Cardiac muscle cell (in vitro differentiated cells and primary cell): ENCODE measurements around the gene FGF4. TPM values are rescaled to one million over a fixed set of nuclear protein-coding genes. Genes with fewer than 3 reads are reported as not detected.

Experiments used
- DNase-seq, 2 donors: peaks; one replicate each; pipeline versions ENCODE4 v3.0.0 to v3.0.0-alpha.2; 2010 to 2017; ENCODE audit warnings: low read depth in 1 of 2, low spot score in 1 of 2
- H3K27ac ChIP-seq: fragments of 200-600 bp; sonication (generic); 2 replicates; pipeline ENCODE4 v1.5.1; 2016
- H3K27me3 ChIP-seq: fragments of 200-600 bp; sonication (generic); 2 replicates; pipeline ENCODE4 v1.6.0; 2016; ENCODE audit warnings: control low read depth
- H3K36me3 ChIP-seq: fragments of 200-600 bp; sonication (generic); 2 replicates; pipeline ENCODE4 v1.5.1; 2016; ENCODE audit warnings: control low read depth
- H3K4me1 ChIP-seq: fragments of 200-600 bp; sonication (generic); 2 replicates; pipeline ENCODE4 v1.8.1; 2017; ENCODE audit warnings: low read depth, mild to moderate bottlenecking, mixed run types
- H3K4me3 ChIP-seq: fragments of 200-600 bp; sonication (generic); 2 replicates; pipeline ENCODE4 v1.5.1; 2016; ENCODE audit warnings: mild to moderate bottlenecking
- H3K9me3 ChIP-seq: fragments of 200-600 bp; sonication (generic); 2 replicates; pipeline ENCODE4 v1.5.1; 2017; ENCODE audit warnings: low read depth, mild to moderate bottlenecking, control low read depth
- polyA plus RNA-seq: library from polyadenylated mRNA; unstranded; fragments of >200 nt; fragmentation: Nextera tagmentation; extraction: Ambion mirVana; gene quantifications from 2 replicates; pipeline ENCODE4 v1.2.1, GENCODE V29; 2016
- total RNA-seq: library from RNA; depleted of rRNA; stranded (reverse); fragments of >200 nt; gene quantifications from 2 replicates; pipeline ENCODE4 v1.2.3, GENCODE V29; 2016
- TF ChIP-seq, protein P1 (sequence below): IDR thresholded peaks from 2 replicates; pipeline ENCODE4 v1.5.1; 2012; ENCODE audit warnings: low read depth, mild to moderate bottlenecking, low read length

The FGF4 gene
- total and polyA plus RNA-seq, 2 experiments from 2014 or later: not detected

DNA sequence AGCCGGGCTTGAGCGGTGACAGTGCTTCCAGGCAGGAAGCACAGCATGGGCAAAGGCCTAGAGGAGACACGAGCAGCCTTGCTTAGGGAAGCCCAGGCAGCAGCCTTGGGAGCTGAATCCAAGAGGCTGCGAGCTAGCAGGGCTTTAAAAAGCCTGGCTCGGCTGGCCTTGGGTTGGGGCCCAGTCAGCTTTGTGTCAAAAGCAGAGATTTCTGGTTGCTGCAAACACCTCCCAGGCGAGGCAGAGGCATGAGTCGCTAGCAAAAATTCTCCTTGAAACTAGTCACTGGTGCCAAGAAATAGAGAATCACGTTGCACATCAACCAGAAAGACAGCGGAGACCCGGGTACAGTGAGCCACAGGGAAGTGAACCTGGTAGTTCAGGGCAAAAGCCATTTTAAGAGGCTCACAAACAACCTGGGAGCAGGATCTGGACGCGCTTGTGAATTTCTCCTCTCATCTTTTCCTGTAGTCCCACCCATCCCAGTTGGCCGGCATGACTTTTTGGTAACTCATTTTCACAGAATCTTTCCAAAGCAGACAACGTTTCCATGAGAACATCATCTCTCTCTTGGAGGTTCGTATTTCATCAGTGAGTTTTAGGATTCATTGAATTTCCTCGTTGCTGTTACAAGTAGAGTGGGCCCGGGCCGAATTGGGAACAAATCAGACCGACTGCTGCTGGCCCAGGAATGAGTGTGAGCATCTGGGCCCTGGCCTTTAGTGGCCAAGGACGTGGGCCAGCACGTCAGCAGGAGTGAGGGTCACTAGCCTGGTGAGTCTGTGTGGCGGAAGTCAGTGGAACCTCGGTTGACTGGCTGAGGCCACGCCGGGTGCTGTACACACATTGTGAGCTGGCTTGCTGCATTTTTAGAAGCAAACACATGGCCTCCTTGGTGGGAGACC is 16.4 kb upstream of the FGF4 start:
- Histone ChIP-seq H3K4me1 (no peaks in the 10 kb centered on the region), H3K36me3 (no peaks in the 10 kb centered on the region), H3K4me3 (no peak overlapping the region), H3K9me3 (no peaks in the 10 kb centered on the region), H3K27me3 (no peaks in the 10 kb centered on the region), H3K27ac (no peak overlapping the region)
- DNase-seq: peak in 1 of 2 donors; percentile 37
- TF ChIP-seq, protein P1, sequence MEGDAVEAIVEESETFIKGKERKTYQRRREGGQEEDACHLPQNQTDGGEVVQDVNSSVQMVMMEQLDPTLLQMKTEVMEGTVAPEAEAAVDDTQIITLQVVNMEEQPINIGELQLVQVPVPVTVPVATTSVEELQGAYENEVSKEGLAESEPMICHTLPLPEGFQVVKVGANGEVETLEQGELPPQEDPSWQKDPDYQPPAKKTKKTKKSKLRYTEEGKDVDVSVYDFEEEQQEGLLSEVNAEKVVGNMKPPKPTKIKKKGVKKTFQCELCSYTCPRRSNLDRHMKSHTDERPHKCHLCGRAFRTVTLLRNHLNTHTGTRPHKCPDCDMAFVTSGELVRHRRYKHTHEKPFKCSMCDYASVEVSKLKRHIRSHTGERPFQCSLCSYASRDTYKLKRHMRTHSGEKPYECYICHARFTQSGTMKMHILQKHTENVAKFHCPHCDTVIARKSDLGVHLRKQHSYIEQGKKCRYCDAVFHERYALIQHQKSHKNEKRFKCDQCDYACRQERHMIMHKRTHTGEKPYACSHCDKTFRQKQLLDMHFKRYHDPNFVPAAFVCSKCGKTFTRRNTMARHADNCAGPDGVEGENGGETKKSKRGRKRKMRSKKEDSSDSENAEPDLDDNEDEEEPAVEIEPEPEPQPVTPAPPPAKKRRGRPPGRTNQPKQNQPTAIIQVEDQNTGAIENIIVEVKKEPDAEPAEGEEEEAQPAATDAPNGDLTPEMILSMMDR: no peak

DNA sequence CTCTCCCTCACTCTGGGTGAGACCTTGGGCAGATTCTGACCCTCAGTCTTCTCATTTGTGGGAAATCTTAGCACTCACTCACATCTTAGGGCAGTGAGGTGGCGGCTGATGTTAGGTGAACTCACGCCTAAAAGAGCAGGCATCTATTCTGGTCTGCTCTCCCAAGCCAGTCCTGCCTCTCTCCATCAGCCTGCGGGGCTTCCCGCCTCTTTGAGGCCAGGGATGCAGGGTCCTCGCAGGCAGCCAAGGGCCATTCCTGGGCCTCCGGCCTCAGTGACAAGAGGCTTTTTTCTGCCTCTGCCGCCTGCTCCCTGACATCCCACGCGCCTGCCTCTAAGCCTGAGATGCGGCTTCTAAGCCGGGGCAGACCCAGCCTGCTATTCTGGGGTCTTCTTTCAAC is 13.8 kb upstream of the FGF4 start:
- no peak overlapping the region for H3K27ac ChIP-seq
- no peaks in the 10 kb centered on the region for H3K9me3 ChIP-seq
- H3K4me3 ChIP-seq: no peak overlapping the region
- TF ChIP-seq, protein P1: no peak
- no peaks in the 10 kb centered on the region for H3K36me3 ChIP-seq
- no peaks in the 10 kb centered on the region for H3K27me3 ChIP-seq
- DNase-seq: no peak
- no peaks in the 10 kb centered on the region for H3K4me1 ChIP-seq

DNA sequence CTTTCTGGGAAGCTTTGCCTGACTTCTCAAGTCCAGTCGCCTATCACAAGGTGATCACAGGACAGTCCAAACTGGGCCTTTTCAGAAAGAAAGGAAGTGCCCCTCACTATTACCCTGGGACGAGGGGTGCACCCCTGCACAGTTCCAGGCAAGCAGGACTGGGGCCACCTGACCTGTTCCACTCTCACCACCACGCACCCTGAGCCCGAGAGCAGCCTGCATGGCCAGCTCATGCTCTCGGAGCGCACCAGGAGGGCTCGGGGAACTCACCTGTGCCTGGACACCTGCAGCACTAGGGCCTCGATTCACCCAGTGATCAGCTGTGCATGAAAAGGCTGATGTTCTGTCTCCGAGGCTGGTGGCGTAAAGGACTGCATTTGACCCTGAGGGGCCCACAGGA is 12.8 kb upstream of the FGF4 start:
- Histone ChIP-seq H3K27ac (no peak overlapping the region), H3K36me3 (no peaks in the 10 kb centered on the region), H3K4me1 (no peaks in the 10 kb centered on the region), H3K27me3 (no peaks in the 10 kb centered on the region), H3K9me3 (no peaks in the 10 kb centered on the region), H3K4me3 (no peak overlapping the region)
- TF ChIP-seq, protein P1: no peak
- no peak for DNase-seq

DNA sequence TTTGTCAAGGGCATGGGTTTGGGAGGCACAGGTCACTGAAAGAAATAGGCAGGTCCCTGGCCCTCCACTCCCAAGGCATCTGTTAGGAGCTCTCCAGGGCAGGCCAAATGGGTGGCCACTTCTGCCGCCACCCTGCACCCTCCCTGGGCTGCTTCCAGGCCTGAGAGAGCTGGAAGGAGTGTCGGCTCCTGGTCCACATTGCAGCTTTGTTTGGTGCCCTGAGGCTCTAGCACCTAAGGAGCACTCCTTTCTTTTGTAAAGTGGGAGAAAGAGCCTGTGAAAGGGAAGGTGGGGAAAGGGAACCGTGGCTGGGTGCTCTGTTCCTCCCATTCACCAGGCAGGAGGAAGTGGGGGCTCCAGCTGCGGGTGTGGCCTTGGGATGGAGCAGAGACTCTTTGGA is 12.3 kb upstream of the FGF4 start:
- Histone ChIP-seq H3K36me3 (no peaks in the 10 kb centered on the region), H3K9me3 (no peaks in the 10 kb centered on the region), H3K27me3 (no peaks in the 10 kb centered on the region), H3K4me1 (no peaks in the 10 kb centered on the region), H3K4me3 (no peak overlapping the region), H3K27ac (no peak overlapping the region)
- TF ChIP-seq, protein P1: no peak
- no peak for DNase-seq

DNA sequence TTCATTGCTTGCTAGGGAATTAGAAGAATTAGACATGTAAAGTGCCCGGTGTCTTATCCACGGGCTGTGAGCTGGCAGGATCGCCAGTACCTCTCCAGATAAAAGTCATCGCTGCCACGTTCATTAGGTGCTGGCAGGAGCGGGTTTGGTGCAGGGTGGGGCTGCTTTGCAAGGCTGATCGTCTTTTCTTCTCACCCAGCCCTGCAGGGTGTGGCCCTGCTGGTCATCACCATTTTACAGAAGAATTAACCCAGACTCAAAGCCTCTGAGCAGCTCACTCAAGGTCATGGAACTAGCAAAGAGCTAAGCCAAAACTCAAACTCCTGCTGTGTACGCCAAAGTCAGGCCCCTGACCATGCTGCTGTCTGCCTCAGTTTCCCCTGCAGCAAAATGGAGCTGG is 6.1 kb upstream of the FGF4 start:
- H3K4me3 ChIP-seq: no peak overlapping the region
- no peaks in the 10 kb centered on the region for H3K4me1 ChIP-seq
- H3K27me3 ChIP-seq: peaks cover 25% of the 10 kb centered on the region
- TF ChIP-seq, protein P1: no peak
- no peaks in the 10 kb centered on the region for H3K9me3 ChIP-seq
- no peak overlapping the region for H3K27ac ChIP-seq
- H3K36me3 ChIP-seq: no peaks in the 10 kb centered on the region
- DNase-seq: no peak
